GM12865 (cell line): Measurements from ENCODE around the gene APOBEC2.

Experiments used
- DNase-seq: peaks from one replicate; pipeline ENCODE4 v3.0.0; 2010; ENCODE audit warnings: low read depth
- H3K4me3 ChIP-seq: 2 replicates; pipeline ENCODE4 v1.5.1; 2011; ENCODE audit warnings: mild to moderate bottlenecking, low read depth, low read length, control low read depth
- TF ChIP-seq, protein P1 (sequence below): IDR thresholded peaks from 2 replicates; pipeline ENCODE4 v1.5.1; 2011; ENCODE audit warnings: low read length, control low read depth, low read depth, inconsistent platforms; ENCODE audit not compliant: insufficient read depth; ENCODE audit errors: missing control alignments

Gene APOBEC2

GRCh38 chr6:41027241-41027640 is 25.8 kb upstream of the APOBEC2 start:
- TF ChIP-seq, protein P1, sequence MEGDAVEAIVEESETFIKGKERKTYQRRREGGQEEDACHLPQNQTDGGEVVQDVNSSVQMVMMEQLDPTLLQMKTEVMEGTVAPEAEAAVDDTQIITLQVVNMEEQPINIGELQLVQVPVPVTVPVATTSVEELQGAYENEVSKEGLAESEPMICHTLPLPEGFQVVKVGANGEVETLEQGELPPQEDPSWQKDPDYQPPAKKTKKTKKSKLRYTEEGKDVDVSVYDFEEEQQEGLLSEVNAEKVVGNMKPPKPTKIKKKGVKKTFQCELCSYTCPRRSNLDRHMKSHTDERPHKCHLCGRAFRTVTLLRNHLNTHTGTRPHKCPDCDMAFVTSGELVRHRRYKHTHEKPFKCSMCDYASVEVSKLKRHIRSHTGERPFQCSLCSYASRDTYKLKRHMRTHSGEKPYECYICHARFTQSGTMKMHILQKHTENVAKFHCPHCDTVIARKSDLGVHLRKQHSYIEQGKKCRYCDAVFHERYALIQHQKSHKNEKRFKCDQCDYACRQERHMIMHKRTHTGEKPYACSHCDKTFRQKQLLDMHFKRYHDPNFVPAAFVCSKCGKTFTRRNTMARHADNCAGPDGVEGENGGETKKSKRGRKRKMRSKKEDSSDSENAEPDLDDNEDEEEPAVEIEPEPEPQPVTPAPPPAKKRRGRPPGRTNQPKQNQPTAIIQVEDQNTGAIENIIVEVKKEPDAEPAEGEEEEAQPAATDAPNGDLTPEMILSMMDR = no peak
- no peak overlapping the region for H3K4me3 ChIP-seq
- no peak for DNase-seq

GRCh38 chr6:41027799-41028560 is 25.0 kb upstream of the APOBEC2 start:
- TF ChIP-seq, protein P1 = peak; percentile 97
- peak; percentile 73 for DNase-seq
- H3K4me3 ChIP-seq = peak overlapping the region; percentile 53

DNA sequence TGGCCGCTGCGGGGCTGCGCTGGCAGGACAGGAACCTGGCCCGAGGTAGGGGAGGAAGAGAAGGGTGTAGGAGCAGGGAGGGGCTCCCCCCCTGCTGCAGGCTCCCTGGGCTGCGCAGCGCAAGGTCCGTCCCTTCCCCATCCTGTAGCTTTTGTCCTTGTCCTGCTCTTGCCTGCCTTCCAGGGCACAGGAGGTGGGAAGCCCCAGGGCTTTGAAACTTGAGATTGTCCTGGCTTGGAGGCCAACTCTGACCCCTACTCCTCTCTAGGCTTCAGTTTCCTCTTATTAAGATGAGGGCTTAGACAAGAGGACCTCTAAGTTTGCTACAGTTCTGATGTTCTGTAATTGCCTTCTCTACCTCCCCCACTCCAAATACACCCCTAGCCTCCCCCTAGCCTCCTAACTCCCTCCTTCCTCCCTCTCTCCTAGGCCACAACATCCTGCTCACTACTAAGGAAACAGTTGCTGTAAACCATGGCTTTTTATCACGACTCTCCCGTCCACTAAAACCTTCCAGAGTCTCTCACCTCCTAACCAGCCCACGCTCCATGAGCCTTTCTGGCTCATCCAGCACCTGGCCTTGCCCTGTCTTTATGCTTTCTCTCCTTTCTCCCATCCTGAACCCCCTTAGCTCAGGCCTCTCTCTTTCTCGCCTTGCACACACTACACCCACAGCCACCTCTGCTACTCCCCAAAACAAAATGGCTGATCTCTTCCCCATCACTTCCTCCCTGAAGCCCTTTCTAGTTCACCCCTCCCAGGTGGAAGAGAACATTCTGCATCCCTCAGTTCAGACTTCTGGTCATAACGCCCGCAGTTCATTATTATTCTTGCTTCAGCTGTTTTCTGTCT is 24.2 kb upstream of the APOBEC2 start:
- peak overlapping the region; percentile 53 for H3K4me3 ChIP-seq
- no peak for DNase-seq
- TF ChIP-seq, protein P1 = no peak

DNA sequence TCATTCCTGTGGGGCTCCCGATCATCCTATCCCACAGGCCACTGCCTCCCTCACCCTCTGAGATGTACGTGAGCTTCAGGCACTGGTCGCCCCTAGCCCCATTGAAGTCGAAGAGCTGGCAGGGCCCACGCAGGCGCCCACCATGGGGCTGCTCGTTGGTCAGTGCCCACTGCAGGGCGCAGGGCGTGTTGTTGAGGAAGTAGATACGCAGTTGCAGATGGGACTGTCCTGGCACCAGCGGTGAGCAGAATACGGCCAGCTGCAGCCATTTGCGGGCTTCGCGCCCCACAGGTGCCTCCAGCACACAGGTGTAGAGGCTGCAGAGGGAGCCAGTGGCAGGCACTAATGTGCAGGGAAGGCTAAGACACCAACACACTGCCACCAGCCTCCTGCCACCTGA is 20.2 kb upstream of the APOBEC2 start:
- TF ChIP-seq, protein P1 = no peak
- DNase-seq = no peak
- no peak overlapping the region for H3K4me3 ChIP-seq

GRCh38 chr6:41033776-41034175 is 19.2 kb upstream of the APOBEC2 start:
- no peak for DNase-seq
- TF ChIP-seq, protein P1 = no peak

GRCh38 chr6:41036186-41036585 is 16.8 kb upstream of the APOBEC2 start:
- no peak overlapping the region for H3K4me3 ChIP-seq
- DNase-seq = no peak
- TF ChIP-seq, protein P1 = no peak

More at GRCh38 chr6:41033776-41034175, 19.2 kb upstream of the APOBEC2 start:
- H3K4me3 ChIP-seq = no peak overlapping the region
